ENCODE results near the gene LRRN4.

LRRN4 gene

GRCh38 chr20:6030453-6031080 is 23.3 kb downstream of the LRRN4 start:
- DNase-seq (ENCODE audit: low read depth, low spot score), result no peak

DNA sequence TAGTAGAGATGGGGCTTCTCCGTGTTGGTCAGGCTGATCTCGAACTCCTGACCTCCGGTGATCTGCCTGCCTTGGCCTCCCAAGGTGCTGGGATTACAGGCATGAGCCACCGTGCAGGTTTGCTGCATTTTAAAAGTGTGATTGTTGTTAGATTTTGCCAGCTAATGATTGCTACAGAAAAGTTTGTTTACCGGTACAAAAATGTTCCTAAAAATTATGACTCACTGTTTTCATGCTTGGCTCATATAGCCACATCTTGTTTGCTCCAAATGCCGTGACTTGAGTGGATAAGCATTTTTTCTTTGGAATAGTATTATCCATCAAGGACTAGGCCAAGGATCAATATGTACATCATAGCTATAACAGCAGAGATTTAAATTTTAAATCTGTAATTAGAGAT is 24.3 kb downstream of the LRRN4 start:
- DNase-seq (ENCODE audit: low read depth, low spot score), result no peak

- DNase-seq (ENCODE audit: low read depth, low spot score), result no peak
Observed at GRCh38 chr20:6028818-6029217, 25.0 kb downstream of the LRRN4 start.

DNA sequence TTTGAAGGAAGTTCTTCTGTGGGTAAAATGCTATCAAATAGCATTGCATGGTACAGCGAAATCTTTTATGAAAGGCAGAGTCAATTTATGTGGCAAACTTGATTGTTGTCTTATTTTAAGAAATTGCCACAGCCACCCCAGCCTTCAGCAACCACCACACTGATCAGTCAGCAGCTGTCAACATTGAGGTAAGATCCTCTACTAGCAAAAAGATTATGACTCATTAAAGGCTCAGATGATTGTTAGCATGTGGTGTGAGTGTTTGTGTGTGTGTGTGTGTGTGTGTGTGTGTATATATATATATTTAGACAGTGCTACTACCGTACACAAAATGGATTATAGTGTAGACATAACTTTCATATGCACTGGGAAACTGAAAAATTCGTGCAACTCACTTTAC is 27.8 kb downstream of the LRRN4 start:
- DNase-seq (ENCODE audit: low read depth, low spot score), result no peak

- DNase-seq (ENCODE audit: low read depth, low spot score), result no peak
Observed at GRCh38 chr20:6024768-6025167, 29.1 kb downstream of the LRRN4 start.

DNA sequence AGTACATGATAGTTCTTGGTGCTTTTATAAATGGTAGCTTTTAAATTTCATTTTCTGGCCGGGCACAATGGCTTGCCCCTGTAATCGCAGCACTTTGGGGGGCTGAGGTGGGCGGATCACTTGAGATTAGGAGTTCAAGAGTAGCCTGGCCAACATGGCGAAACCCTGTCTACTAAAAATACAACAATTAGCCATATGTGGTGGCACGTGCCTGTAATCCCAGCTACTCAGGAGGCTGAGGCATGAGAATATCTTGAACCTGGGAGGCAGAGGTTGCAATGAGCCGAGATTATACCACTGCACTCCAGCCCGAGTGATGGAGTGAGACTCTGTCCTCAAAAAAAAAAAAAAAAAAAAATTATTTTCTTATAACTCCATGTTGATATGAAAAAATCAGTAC is 36.0 kb downstream of the LRRN4 start:
- DNase-seq (ENCODE audit: low read depth, low spot score), result no peak

DNA sequence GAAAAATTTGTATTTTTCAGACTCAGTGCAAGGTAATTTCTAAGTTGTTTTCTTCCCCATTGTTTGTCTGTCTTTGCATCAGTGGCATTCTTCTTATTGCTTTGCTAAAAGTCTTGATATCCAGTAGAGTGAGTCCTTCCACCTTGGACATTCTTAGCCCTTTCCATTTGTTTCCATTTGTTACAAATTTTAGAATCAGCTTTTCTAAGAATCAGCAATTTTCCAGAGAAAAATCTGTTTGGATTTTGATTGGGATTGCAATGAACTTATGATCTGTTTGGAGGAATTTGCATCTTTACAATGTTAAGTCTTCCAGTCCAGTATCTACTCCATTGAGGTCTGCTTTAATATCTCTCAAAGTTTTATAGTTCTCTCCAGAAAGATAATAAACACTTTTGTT is 36.4 kb downstream of the LRRN4 start:
- DNase-seq (ENCODE audit: low read depth, low spot score), result no peak

DNA sequence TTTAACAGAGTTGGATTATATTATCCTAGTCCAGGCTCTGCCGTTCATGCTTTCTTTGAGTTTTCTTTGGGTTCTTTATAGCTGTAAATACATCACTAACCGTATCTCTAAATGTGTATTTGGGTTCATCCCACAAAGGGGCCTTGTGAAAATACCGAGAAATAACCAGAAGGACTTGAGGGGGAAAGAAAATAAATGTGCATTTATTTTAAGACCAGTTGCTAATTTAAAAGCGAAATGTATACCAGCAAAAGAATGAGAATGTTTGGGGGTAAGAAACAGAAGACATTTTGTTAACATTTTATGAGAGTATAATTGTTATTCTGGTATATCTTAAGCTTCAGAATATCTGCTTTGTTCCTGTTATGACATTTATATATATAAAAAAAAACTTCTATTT is 38.9 kb downstream of the LRRN4 start:
- no peak for DNase-seq (ENCODE audit: low read depth, low spot score)

DNA sequence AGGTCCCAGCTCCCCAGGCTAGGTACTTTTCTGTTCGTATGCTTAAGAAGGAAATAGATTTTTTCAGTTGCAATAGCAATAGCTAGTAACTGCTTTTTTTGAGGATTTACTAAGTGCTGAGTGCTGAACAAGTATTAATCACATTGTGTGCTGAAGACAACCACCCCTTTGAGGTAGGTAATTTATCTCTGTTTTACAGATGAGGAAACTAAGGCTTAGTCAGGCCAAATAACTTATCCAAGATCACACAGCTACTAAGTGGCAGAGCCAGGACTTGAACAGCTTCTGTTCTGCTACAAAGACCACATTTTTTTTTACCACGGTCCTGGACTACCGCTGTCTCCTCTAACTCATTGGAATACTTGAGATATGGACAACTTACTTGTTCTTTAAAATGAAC is 39.8 kb downstream of the LRRN4 start:
- DNase-seq (ENCODE audit: low read depth, low spot score), result no peak

GRCh38 chr20:6012179-6012578 is 41.7 kb downstream of the LRRN4 start:
- no peak for DNase-seq (ENCODE audit: low read depth, low spot score)

DNA sequence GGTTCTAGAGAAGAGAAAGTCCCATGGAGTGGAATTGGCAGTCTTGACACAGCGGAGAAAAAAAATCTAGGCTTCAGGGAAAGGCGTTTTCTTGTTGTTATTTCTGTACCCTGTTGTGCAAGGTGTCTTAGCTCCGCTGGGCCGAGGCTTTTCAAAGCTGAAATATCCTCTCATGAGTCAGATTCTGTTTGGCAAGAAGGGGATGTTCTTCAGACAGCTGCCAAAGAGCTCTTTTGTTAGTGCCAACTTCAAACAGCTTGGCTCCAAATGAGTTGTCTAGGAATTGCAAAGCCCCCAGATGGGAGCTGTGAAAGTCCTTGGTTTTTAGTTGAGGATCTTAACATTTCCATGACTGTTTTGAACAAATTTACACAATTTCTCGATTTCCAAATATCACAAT is 45.6 kb downstream of the LRRN4 start:
- DNase-seq (ENCODE audit: low read depth, low spot score), result no peak

DNA sequence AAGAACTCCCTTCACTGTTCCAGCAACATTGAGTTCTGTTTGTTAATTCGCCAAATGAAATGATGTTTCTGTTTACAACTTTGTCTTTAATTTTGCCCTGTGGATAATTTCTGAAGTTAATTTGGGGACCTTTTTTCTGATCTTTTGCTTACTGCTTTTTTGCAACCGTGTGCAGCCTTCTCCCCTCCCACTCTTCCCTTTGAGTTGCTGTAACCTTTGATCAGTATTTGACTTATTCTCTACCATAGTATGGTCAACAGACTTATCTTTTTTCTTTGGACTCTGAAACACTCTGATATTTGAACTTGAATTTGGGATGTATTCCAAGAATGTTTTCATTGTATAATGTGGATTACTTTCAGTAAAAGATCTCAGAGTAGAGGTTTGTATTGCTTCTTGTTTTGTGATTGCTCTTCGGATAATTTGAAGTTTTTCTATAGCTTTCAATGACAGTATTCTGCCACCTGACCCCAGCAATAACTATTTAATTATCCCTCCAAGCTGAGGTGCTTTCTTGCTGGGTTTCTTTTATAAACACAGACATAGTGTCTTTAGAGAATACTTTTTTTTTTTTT is 46.2 kb downstream of the LRRN4 start:
- no peak for DNase-seq (ENCODE audit: low read depth, low spot score)

DNA sequence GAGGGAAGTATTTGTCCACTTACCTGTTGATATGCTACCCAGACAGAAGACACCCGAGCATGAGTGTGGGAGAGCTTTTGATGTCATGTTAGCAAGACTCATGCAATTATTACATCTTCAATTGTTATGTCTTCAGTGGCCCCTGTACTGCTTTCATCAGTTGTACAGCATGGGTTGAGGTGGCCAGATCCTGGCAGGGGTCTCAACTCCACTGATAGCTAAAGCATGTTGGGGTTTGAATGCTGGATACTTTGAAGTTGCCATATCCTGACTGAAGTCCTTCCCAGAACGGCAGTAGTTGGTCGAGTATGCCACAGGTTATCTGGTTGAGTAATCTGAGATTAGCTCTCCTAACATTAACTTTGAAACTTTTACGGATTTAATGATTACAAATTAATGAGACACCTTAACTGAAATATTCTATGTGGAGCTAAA is 46.7 kb downstream of the LRRN4 start:
- DNase-seq (ENCODE audit: low read depth, low spot score), result no peak

DNA sequence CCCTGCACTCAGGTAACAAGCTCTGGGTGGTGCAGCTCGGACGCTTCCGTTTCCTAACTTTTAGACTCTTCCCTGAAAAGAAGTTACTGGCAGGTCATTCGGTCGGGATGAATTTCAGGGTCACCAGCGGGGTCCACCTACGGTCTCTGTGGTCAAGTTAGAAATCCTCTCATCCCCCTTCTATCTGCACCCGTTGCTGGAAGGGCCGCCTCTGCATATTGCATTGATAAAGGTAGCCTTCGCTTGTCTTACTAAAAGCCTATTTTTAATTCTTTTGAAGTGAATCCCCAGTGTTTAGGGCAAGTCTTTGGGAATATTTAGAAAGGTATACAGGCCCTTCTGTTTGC is 47.3 kb downstream of the LRRN4 start:
- DNase-seq (ENCODE audit: low read depth, low spot score), result no peak

GRCh38 chr20:6000871-6001270 is 53.0 kb downstream of the LRRN4 start:
- no peak for DNase-seq (ENCODE audit: low read depth, low spot score)

GRCh38 chr20:5999783-6000182 is 54.1 kb downstream of the LRRN4 start:
- DNase-seq (ENCODE audit: low read depth, low spot score), result no peak

DNA sequence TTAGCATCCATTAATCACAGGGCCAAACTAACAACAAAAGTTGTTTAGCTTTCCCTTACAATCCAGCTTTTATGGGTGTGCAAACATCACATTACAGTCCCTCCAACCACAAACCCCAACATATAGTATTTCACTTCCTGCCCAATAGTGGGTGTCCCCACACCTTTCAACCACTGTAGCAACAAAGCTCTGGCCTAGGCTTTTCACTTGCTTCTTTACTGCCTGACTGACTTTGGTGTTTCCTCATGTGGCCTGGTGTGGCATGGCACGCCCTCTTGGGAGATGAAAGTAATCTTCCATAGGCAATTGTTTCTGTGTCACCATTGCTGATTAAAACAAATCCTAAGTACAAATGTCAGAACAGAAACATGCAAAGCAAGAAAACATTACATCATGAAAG is 57.1 kb downstream of the LRRN4 start:
- DNase-seq (ENCODE audit: low read depth, low spot score), result no peak

GRCh38 chr20:5991623-5992441 is 62.0 kb downstream of the LRRN4 start:
- DNase-seq (ENCODE audit: low read depth, low spot score), result no peak

DNA sequence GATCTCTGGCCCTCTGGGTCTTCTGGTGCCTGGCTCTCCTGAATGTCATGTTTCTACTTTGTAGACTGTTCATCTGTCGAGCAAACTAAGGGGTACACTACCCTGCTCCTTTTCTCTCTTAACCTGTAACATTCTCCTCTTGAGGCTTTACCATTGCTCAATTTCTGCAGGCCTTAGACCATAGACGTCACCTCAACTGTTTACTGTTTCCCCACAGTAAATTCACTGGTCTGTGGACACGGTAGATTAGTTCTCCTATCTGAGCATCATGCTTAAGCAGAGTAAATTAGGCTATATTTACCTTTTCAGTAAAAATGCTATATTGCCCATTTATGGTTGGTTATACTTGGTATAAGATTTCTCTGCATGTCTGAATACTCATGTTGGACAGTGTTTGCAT is 62.9 kb downstream of the LRRN4 start:
- no peak for DNase-seq (ENCODE audit: low read depth, low spot score)
